GM15510 (cell line): ENCODE measurements around the gene MEX3B.

ENCODE experiments used
- POLR2A ChIP-seq: IDR thresholded peaks from 3 replicates; pipeline ENCODE4 v1.6.1; 2011; ENCODE audit warnings: borderline replicate concordance; ENCODE audit not compliant: insufficient read length; ENCODE audit errors: extremely low read depth

The MEX3B gene

DNA sequence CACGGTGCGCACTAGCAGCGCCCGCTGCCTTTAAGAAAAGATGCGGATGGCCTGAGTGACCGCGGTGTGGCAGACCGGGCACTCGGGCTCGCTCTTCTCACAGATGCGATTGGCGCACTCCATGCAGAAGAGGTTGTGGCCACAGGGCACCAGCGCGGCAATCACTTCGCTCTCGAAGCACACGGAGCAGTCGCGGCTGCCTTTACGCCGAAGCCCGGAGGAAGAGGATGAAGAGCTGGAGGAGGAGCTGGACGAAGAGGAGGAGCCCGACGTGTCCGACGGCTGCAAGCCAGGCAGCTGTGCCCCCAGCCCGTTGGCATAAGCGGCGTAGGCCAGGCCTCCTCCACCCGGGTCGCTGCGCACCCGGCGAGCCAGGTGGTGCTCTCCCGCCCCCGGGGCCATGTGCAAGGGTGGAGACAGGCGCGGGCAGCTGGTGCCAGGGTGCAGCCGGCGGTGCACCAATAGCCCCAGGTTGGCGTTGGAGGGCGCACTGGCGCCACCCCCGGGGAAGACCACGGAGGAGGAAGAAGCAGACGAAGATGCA, 2.6 kb downstream of the MEX3B start:
- no peak for TF ChIP-seq POLR2A

DNA sequence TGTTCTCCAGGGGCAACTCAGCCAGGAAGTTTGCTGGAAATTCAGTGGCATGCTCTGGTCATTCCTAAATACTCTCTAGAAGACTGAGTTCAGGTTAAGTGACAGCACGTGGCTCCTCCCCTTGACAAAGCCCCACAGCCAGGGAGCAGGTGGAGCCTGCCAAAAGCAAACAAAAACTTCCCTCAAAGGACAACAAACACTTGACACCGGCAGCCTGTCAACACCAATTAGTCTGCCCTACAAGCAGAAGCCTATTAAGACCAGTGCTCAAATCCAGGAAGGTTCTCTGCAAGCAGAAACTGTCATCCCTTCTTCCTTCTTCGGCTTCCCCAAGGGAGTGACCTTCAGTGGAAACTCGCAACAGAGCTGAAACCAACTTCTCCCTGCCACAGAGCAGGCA, 5.0 kb downstream of the MEX3B start:
- no peak for TF ChIP-seq POLR2A

DNA sequence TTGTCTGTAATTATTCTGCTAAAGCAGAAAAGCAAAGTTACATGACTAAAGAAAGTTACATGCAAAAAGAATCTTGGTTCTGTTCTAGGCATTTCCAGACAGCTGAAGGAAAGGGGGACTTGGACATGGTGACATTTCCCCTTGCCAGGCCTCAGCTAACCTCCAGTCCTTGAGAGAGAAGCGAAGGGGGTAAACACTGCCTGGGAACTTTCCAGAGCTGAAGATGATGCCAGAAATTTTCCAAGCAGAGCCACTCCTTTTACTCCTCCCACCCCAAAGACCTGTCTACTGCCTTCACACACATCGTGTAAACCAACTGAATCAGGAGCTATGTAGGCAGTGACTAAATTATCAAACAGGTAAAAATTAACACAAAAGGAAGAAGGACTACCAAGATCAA, 5.4 kb downstream of the MEX3B start:
- no peak for TF ChIP-seq POLR2A

DNA sequence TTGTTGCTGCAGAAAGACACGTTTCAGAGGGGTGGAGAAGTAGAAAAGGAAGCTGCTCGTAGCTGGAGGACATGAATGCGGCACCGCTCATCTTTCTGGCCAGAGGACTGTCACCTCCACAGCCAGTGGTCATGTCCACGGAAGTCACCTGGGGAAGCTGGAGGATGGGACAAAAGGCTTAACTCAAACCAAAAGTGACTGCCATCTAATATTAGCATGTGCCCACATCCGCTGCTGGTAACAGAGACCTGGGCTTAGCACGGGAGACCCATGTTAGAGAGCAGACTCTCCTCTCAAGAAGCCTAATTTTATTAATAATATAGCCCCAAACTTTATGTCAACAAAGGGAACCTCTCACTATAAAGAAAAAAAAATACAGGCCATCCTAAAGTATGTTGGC, 5.9 kb downstream of the MEX3B start:
- TF ChIP-seq POLR2A: no peak

DNA sequence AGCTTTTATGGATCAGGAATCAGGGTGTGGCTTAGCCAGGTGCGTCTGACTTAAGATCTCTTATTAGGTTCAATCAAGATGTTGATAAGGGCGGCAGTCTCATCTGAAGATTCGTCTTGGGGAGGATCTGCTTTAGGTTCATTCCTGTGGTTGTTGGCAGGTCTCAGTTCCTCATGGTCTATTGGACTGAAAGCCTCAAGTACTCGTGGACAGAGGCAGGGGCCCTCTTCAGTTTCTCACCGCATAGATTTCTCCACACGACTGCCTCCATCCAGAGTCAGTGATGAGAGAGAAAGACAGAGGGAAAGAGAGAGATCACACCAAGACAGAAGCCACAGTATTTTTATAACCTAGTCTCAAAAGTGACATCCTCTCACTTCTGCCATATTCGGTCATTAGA, 9.4 kb downstream of the MEX3B start:
- no peak for TF ChIP-seq POLR2A

DNA sequence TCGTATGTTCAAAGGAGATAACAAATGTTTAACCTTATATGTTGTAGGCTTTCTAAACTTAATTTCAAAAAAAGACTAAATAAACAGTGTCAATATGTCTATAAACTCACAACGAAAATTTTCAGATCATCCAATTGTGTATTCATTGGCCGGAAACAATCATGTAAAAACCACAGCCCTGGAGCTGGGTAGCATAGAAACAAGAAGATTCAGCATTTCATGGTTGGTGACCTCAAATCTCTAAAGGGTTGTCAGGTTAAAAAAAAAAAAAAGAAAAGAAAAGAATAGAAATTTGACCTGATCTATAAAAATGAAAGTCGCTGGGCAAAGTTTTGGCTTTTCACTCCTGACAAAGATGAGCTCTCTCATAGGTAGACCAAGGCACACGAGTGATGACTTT, 13.9 kb downstream of the MEX3B start:
- TF ChIP-seq POLR2A: no peak

DNA sequence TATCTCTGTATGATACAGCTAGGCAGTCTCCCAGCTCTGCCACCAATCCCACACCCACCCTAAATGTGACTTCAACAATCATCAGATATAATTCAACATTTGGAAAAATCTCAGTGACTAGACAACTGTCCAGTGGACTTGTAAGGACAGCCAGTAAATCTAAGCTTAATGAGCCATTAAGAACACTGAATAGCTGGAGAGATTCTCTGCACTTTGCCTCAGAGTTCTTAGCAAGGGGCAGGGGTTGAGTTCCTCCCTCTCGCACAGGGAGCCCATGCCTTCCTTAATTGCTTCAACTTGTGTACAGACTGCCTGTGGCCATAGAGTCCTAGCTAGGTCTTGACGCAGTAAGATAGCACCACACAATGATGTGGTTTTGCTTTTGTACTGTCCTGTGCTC, 15.6 kb downstream of the MEX3B start:
- no peak for TF ChIP-seq POLR2A

DNA sequence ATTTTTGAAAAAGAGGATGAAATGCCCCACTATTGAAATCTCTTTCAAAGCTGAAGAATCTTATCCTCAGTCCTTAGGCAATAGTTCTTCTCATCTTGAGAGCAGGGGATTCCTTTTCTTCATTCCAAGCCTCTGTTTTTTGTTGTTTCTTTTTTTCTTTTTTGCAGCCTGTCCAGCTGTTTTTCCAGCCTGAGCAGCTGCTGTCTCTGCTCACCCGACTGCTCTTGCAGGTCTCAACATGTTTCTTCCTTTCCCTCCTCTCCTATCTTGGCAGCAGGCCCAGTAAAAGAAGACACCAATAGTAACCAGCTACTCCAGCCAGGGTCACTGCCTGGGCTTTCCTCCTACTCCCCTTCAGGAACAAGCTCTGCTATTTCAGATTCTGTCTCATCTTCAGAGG, 23.8 kb downstream of the MEX3B start:
- TF ChIP-seq POLR2A: no peak

DNA sequence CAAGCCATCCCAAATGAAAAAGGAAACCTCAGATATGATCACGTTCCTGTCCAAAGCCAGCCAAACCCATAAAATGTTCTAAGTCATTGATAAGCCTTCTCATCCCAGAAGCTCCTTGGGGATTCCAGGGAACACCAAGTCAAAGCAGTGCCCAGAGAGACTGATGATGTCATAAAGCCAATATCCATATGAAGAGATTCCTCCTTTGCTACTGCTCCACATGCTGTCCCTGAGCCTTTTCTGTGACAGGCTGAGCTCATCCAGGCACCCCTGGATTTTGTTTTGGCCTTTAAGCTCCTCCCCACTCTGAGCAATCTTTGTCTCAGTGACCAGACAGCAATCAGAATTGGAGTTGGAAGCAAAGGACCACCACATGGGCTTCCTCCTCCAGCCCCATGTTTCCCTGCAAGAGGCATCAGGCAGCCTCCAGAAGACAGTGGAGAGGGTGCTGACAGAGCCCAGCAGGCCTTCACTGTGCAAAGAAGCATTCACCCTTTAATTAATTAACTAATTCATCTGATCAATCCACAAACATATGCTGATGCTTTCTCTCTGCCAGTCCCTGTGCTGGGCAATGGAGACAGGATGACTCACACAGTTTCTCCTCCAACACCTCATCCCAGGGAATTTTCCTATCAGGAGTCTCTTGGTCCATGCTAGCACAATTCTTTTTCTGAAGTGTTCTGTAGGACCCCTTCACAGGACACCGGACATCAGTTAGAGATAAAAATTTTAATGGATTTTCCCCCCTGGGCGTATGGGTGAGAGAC, 25.0 kb downstream of the MEX3B start:
- TF ChIP-seq POLR2A: no peak

DNA sequence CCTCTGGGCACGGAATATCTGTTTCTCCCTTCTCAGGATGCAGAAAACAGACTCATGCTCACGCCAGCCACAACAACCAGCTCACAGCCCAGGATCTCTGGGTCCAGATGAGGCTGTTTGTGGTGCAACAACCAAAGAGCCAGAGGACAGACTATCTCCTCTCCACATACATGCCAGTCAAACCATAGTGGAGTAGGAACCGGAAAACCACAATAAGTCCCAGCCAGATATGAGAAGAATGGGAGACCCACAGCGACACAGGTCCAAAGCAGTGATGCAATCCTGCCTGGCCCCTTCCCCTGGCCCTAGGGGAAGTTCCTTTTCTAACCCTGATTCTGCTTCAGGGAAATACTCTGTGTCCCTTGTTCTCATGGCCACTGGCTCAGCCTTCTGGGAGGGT, 27.6 kb downstream of the MEX3B start:
- no peak for TF ChIP-seq POLR2A

DNA sequence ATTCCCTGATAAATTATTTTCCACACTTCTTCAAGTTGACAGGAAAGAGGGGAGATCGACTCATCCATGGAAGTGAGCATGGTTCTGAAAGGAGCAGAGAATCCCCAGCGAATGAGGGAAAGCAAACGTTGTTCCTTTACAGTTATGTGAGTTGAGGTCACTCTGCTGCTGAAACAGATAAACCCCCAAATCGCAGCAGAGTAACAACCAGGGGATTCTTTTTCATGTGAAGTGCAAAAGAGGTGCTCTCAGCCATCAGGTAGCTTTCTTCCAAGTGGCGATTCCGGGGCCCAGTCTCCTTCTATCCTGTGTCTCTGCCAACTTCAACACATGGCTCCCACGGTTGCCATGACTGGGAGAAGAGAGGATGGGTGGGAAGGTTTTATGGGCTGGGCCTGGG, 28.2 kb downstream of the MEX3B start:
- no peak for TF ChIP-seq POLR2A

DNA sequence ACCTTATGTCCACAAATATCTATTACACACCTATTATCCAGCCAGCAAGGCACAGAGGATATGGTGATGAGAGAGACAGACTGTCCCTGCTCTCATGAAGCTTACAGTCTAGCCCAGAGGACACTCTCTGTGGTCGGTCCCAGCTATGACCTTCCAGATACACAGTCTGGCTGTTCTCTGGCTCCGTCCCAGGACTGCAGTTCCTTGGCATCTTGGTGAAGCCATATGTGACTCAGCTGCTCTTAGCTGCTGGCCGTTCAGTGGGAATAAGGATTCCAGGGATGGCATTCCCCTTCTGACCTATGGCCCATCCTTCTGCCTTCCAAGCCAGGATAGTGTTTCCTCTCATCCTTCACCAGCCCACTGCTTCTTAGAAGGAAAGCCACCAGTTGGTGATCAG, 30.8 kb downstream of the MEX3B start:
- TF ChIP-seq POLR2A: no peak

DNA sequence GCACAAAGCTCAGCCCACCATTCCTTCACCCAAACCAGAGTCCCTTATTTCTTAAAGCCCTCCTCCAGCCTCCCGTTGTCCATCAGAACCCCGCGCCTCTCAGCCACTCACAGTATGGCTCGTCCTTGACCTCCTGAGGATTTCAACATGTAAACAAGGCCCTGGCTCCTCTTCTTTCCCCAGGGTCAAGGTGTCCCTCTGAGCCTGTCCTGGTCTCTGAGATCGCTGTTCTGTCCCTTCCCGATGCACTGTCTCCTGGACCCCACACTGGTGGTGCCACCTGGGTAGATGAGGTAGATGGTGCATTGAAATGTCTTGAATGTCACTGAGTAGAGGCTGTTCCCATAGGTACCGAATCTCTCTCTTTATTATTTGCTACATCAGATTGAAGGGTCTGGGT, 32.9 kb downstream of the MEX3B start:
- TF ChIP-seq POLR2A: no peak

DNA sequence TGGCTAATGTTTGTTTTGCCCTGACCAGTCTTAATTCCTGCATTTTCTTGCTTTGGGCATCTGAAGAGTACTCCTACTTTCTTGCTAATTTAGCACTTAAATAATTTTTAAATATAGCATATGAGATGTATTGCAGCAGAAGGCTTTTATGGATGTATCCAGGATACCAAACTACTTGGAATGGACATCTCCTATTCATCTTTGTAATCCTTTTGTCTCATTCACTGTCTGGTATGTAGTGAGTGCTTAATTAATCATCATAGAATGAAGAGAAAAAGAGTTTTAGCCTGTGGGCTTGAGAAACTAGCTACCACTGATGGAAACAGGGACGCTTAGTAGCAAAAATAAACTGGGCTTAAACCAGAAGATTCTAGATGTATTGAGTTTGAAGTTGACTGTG, 40.6 kb downstream of the MEX3B start:
- no peak for TF ChIP-seq POLR2A

DNA sequence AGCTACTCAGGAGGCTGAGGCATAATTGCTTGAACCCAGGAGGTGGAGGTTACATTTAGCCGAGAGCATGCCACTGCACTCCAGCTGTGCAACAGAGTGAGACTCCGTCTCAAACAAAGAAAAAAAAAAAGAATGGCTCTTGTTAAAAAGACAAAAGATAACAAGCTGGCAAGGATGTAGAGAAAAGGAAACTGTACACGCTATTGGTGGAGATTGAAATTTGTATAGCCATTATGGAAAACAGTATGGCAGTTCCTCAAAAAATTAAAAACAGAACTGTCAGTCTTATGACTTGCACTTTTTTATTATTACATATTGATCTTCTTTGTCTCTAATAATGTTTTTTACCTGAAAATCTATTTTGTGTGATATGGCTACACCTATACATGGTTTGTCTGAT, 41.9 kb downstream of the MEX3B start:
- TF ChIP-seq POLR2A: no peak

DNA sequence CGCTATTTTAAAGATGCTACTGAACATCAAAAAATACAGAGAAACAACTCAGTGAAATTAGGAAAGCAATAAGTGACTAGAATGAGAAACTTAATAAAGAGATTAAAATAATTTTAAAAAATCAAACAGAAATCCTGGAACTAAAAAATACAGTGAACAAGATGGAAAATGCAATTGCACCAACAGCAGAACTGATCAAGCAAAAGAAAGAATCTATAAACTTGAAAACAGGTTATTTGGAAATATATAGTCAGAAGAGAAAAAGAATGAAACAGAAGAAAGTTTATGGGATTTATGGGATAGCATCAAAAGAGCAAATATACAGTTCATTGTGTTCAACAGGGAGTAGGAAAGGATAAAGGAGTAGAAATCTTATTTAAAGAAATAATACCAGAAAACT, 53.3 kb downstream of the MEX3B start:
- no peak for TF ChIP-seq POLR2A
